GM18867 (cell line): Measurements from ENCODE around the gene PPFIBP2.

Source experiments
- ATAC-seq: cut with Tn5 transposase; IDR thresholded peaks from one replicate; pipeline ENCODE4 v1.9.1; 2021; ENCODE audit warnings: mild to moderate bottlenecking, moderate library complexity; ENCODE audit not compliant: unreplicated experiment

Gene PPFIBP2

GRCh38 chr11:7548659-7549274 is 35.0 kb downstream of the PPFIBP2 start:
- ATAC-seq: peak; percentile 85

- no peak for ATAC-seq
Observed at GRCh38 chr11:7549681-7550080, 35.9 kb downstream of the PPFIBP2 start.

- no peak for ATAC-seq
Observed at GRCh38 chr11:7551571-7551970, 37.8 kb downstream of the PPFIBP2 start.

GRCh38 chr11:7552666-7553065 is 38.9 kb downstream of the PPFIBP2 start:
- ATAC-seq: no peak

GRCh38 chr11:7555052-7555699 is 41.4 kb downstream of the PPFIBP2 start:
- no peak for ATAC-seq

GRCh38 chr11:7558046-7558445 is 44.2 kb downstream of the PPFIBP2 start:
- ATAC-seq: no peak

GRCh38 chr11:7559398-7560283 is 45.8 kb downstream of the PPFIBP2 start:
- ATAC-seq: no peak

- ATAC-seq: no peak
Observed at GRCh38 chr11:7561562-7561961, 47.8 kb downstream of the PPFIBP2 start.

GRCh38 chr11:7563281-7563680 is 49.5 kb downstream of the PPFIBP2 start:
- no peak for ATAC-seq

GRCh38 chr11:7564803-7565202 is 51.0 kb downstream of the PPFIBP2 start:
- ATAC-seq: no peak

GRCh38 chr11:7567311-7567710 is 53.5 kb downstream of the PPFIBP2 start:
- no peak for ATAC-seq

- ATAC-seq: no peak
Observed at GRCh38 chr11:7569044-7569443, 55.2 kb downstream of the PPFIBP2 start.

- no peak for ATAC-seq
Observed at GRCh38 chr11:7570241-7570640, 56.4 kb downstream of the PPFIBP2 start.

GRCh38 chr11:7570938-7571521 is 57.2 kb downstream of the PPFIBP2 start:
- no peak for ATAC-seq

- no peak for ATAC-seq
Observed at GRCh38 chr11:7571640-7572000, 57.8 kb downstream of the PPFIBP2 start.

- ATAC-seq: no peak
Observed at GRCh38 chr11:7572001-7572712, 58.4 kb downstream of the PPFIBP2 start.

GRCh38 chr11:7573193-7573557 is 59.4 kb downstream of the PPFIBP2 start:
- no peak for ATAC-seq

GRCh38 chr11:7573558-7574296 is 59.9 kb downstream of the PPFIBP2 start:
- ATAC-seq: no peak

- ATAC-seq: no peak
Observed at GRCh38 chr11:7574491-7575130, 60.8 kb downstream of the PPFIBP2 start.
